ENCODE data around the gene PROX1. TPM values are rescaled to one million over a fixed set of nuclear protein-coding genes. Genes with fewer than 3 reads are reported as not detected.

Gene PROX1
- total RNA-seq, 2 donors from 2014 or later: not detected

- Mint-ChIP-seq H3K4me3 (no peak overlapping the region), H3K4me1 (peaks cover 20% of the 10 kb centered on the region), H3K27me3 (peaks cover 82% of the 10 kb centered on the region), H3K27ac (no peak overlapping the region), H3K36me3 (ENCODE audit: low read depth) (peaks cover 11% of the 10 kb centered on the region)
- DNase-seq: no peak
- no peak for ATAC-seq
- H3K9me3 ChIP-seq (ENCODE audit: control insufficient read depth, low read length, poor library complexity, severe bottlenecking): peaks cover 2% of the 10 kb centered on the region
These were observed 3.2 kb upstream of the PROX1 start for GRCh38 chr1:213984387-213985208.

DNA sequence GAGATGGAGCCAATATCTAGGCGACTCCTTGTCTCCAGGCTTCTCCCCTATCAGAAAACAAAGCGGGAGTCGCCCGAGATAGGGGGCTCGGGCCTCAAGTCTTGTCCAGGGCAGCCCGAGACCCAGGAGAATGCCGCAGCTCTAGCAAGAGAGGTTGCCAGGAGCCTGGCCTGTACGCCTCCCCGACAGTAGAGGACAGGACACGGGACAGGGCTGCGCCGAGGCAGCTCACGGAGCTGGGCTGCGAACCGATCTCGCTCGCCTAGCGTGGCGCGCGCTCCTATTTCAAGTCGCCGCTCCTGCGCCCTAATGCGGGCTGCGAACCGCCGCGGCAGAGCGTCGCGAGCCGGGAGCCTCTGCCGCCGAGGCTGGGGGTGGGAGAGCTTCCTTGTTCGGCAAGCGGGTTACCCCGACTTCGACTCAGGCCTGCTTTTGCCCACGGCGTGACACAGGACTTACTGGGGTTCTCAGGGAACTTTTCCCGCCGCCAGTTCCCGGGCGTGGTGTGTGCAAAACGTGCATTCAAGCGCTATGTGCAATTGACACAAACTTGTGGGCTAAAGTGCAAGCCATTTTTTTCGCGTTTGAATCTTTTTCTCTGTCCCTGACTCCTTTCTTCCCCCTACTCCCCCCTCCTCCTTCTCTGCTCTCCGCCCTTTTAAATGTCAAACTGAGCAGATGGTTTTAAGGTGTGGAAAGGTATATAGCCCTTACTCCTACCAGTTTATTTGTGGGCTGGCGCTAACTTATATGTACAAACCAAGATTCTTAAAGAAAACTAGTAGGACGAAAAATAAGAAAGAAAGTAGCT lies 2.4 kb upstream of the PROX1 start:
- Mint-ChIP-seq H3K27ac (no peak overlapping the region), H3K4me3 (peak overlapping the region; percentile 1), H3K27me3 (peaks cover 82% of the 10 kb centered on the region), H3K4me1 (peaks cover 20% of the 10 kb centered on the region), H3K36me3 (ENCODE audit: low read depth) (peaks cover 11% of the 10 kb centered on the region)
- no peak for ATAC-seq
- H3K9me3 ChIP-seq (ENCODE audit: control insufficient read depth, low read length, poor library complexity, severe bottlenecking): peaks cover 2% of the 10 kb centered on the region
- no peak for DNase-seq

DNA sequence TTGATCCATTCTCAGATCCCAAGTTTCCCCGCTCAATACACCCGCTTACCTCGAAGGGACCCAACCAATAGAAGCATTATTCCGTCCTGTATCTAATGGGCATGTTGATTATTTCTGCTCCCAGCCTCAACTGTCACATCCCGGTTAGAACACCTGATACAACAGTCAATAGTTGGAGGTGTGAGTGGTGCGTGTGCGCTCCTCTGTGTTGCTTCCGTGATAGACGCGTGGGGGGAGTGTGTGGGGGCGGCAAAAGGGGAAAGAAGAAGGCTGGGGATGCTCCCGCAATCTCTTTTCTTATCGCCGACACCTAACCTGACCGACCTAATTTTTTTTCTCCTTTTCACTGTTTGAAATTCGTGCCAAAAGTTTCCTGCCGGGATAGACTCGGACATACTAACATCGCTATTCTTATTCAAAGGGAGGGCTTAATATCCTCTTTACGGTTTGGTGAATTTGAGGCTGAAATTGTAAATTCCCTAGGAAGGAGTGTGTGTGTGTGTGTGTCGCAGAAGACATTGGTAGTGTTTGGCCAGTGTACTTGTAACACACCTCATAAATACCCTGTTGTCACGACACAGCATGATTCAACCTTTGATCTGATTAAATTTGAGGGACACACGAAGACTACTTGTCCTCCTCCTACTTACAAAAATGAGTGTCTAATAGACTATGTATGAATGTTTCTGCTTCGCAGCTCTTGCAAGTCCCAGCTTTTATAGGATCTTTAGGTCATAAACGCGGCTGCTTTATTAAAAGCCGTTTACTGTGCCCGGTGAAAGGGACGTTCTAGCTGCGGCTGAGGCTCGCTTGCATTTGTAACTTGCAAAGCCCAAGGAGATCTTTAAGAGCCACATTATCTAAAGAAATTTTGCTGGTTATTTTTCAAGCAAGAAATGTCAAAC lies 1.5 kb upstream of the PROX1 start:
- Mint-ChIP-seq H3K27me3 (peaks cover 82% of the 10 kb centered on the region), H3K36me3 (ENCODE audit: low read depth) (peaks cover 11% of the 10 kb centered on the region), H3K4me1 (peaks cover 20% of the 10 kb centered on the region), H3K4me3 (peak overlapping the region; percentile 1), H3K27ac (no peak overlapping the region)
- ATAC-seq (no peak), DNase-seq (no peak)
- peaks cover 2% of the 10 kb centered on the region for H3K9me3 ChIP-seq (ENCODE audit: control insufficient read depth, low read length, poor library complexity, severe bottlenecking)

DNA sequence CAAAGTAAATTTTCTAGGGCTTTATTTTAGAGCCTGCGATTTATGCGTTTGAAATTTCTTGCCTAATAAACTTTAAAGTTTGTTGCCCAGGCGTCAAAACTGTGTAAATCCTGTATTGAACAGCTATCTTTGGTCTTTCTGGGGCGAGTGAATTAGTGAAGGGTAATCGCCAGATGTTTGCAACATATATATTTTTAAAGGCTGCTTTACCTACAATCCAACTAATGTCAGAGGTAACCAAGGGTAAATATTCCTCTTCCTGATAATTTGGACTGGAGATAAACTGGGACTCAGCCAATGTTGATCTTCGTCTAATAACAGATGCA lies 885 bp upstream of the PROX1 start:
- peaks cover 2% of the 10 kb centered on the region for H3K9me3 ChIP-seq (ENCODE audit: control insufficient read depth, low read length, poor library complexity, severe bottlenecking)
- ATAC-seq: no peak
- no peak for DNase-seq
- Mint-ChIP-seq H3K27me3 (peaks cover 81% of the 10 kb centered on the region), H3K4me3 (peak overlapping the region; percentile 84), H3K27ac (no peak overlapping the region), H3K4me1 (peaks cover 20% of the 10 kb centered on the region), H3K36me3 (ENCODE audit: low read depth) (peaks cover 11% of the 10 kb centered on the region)

- DNase-seq: no peak
- peaks cover 2% of the 10 kb centered on the region for H3K9me3 ChIP-seq (ENCODE audit: control insufficient read depth, low read length, poor library complexity, severe bottlenecking)
- H3K4me3 Mint-ChIP-seq: peak overlapping the region; percentile 84
- peak overlapping the region; percentile 10 for H3K27ac Mint-ChIP-seq
- peaks cover 11% of the 10 kb centered on the region for H3K36me3 Mint-ChIP-seq (ENCODE audit: low read depth)
- no peak for ATAC-seq
- peaks cover 20% of the 10 kb centered on the region for H3K4me1 Mint-ChIP-seq
- H3K27me3 Mint-ChIP-seq: peaks cover 81% of the 10 kb centered on the region
These were observed 299 bp upstream of the PROX1 start for GRCh38 chr1:213987422-213987926.

DNA sequence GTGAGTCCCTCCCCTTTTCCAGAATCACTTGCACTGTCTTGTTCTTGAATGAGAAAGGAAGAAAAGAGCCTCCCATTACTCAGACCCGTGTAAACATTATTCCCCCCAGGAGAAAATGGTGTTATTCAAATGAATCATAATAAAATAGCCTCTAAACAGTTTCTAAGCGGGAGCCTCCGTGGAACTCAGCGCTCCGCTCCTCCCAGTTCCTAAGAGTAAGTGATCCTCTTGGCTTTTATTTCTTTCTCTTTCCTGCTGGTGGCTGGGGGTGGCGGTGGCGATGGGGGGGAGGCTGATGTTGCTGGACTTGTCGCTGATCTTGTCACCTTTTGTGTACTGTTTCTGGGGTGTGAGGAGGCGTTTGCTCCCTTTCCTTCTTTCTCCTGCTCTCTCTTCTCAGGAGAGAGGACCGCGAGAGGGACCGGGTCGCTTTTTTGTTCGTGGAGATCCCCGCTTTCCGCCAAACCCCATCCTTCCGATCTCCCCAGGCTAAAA lies 781 bp downstream of the PROX1 start:
- ATAC-seq: no peak
- H3K9me3 ChIP-seq (ENCODE audit: control insufficient read depth, low read length, poor library complexity, severe bottlenecking): peaks cover 2% of the 10 kb centered on the region
- H3K27ac Mint-ChIP-seq: peak overlapping the region; percentile 10
- H3K4me3 Mint-ChIP-seq: peak overlapping the region; percentile 84
- peaks cover 88% of the 10 kb centered on the region for H3K27me3 Mint-ChIP-seq
- peaks cover 9% of the 10 kb centered on the region for H3K36me3 Mint-ChIP-seq (ENCODE audit: low read depth)
- DNase-seq: no peak
- peaks cover 20% of the 10 kb centered on the region for H3K4me1 Mint-ChIP-seq

- no peak for DNase-seq
- Mint-ChIP-seq H3K27ac (peak overlapping the region; percentile 10), H3K4me3 (peak overlapping the region; percentile 84), H3K27me3 (peaks cover 86% of the 10 kb centered on the region), H3K36me3 (ENCODE audit: low read depth) (peaks cover 9% of the 10 kb centered on the region), H3K4me1 (peaks cover 20% of the 10 kb centered on the region)
- no peak for ATAC-seq
- peaks cover 2% of the 10 kb centered on the region for H3K9me3 ChIP-seq (ENCODE audit: control insufficient read depth, low read length, poor library complexity, severe bottlenecking)
These were observed 1.5 kb downstream of the PROX1 start for GRCh38 chr1:213989002-213989855.

DNA sequence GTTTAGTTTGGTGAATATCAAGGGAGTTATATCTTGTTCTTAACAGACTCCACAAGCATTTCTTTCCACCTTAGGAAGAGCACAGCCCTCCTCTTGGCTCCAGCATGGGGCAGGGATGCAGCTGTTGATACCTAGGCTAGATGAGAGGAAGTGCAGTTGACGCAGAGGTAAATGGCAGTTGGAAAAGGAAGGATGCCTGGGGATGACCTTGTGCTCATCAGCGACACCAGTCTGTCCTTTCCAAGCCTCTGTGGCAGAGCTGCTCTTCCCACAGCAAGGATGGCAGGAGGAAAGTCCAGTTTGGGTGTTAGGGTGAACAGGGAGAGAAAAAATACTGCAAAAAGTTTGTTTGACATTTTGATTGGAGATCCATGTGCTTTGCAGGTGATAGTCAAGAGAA lies 6.2 kb downstream of the PROX1 start:
- peaks cover 4% of the 10 kb centered on the region for H3K36me3 Mint-ChIP-seq (ENCODE audit: low read depth)
- H3K4me3 Mint-ChIP-seq: no peak overlapping the region
- DNase-seq (no peak), ATAC-seq (no peak)
- H3K27me3 Mint-ChIP-seq: peaks cover 56% of the 10 kb centered on the region
- peaks cover 6% of the 10 kb centered on the region for H3K4me1 Mint-ChIP-seq
- no peak overlapping the region for H3K27ac Mint-ChIP-seq
- H3K9me3 ChIP-seq (ENCODE audit: control insufficient read depth, low read length, poor library complexity, severe bottlenecking): no peaks in the 10 kb centered on the region

DNA sequence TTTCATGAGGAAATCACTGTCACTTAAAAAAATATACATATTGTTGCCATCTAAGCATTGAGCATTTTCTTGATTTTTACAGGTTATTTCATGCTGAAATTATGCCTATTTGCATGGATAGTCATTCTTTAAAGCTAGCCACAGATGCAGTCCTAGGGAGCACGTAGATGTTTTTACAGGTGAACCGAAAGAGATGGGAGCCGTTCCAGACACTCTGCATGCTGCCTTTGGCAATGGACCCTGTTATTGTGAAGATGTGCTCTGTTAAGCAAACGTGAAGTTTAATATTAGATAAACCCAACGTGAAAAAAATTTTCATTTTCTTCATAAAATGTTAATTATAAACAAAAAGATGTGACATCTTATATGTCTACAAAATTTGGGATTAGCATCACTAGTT lies 7.1 kb downstream of the PROX1 start:
- ATAC-seq (no peak), DNase-seq (no peak)
- Mint-ChIP-seq H3K36me3 (ENCODE audit: low read depth) (no peaks in the 10 kb centered on the region), H3K27ac (no peak overlapping the region), H3K27me3 (peaks cover 46% of the 10 kb centered on the region), H3K4me1 (no peaks in the 10 kb centered on the region), H3K4me3 (no peak overlapping the region)
- H3K9me3 ChIP-seq (ENCODE audit: control insufficient read depth, low read length, poor library complexity, severe bottlenecking): no peaks in the 10 kb centered on the region

DNA sequence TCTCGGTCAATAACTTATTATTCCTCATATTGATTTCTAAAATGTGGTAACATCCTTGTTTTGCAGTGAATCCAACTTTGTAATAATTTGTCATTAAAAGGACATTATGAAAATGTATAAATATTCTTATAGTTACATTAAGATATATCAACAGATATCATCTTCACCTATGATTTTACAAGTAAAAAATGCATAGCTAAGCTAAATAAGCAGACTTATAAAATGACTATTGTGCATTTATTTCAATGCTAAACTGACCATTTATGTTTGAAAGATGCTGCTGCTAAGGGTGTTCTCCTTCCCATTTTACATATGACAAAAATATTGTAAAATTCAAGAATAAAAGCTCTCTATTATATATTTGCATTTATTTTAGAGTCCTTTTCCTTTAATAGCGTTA lies 7.8 kb downstream of the PROX1 start:
- H3K9me3 ChIP-seq (ENCODE audit: control insufficient read depth, low read length, poor library complexity, severe bottlenecking): no peaks in the 10 kb centered on the region
- DNase-seq (no peak), ATAC-seq (no peak)
- Mint-ChIP-seq H3K4me1 (no peaks in the 10 kb centered on the region), H3K36me3 (ENCODE audit: low read depth) (no peaks in the 10 kb centered on the region), H3K27me3 (peaks cover 44% of the 10 kb centered on the region), H3K4me3 (no peak overlapping the region), H3K27ac (no peak overlapping the region)

DNA sequence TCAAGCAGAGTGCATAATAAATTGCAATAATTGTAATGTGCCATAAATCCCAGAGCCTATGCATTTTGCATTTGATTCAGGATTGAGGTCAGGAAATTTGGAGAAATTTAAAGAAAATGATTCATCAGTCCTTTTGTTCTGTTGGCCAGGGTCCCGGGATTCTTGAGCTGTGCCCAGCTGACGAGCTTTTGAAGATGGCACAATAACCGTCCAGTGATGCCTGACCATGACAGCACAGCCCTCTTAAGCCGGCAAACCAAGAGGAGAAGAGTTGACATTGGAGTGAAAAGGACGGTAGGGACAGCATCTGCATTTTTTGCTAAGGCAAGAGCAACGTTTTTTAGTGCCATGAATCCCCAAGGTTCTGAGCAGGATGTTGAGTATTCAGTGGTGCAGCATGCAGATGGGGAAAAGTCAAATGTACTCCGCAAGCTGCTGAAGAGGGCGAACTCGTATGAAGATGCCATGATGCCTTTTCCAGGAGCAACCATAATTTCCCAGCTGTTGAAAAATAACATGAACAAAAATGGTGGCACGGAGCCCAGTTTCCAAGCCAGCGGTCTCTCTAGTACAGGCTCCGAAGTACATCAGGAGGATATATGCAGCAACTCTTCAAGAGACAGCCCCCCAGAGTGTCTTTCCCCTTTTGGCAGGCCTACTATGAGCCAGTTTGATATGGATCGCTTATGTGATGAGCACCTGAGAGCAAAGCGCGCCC lies 8.7 kb downstream of the PROX1 start:
- ATAC-seq: no peak
- peaks cover 35% of the 10 kb centered on the region for H3K27me3 Mint-ChIP-seq
- H3K27ac Mint-ChIP-seq: no peak overlapping the region

More for the DNA sequence above, 8.7 kb downstream of the PROX1 start:
- no peaks in the 10 kb centered on the region for H3K4me1 Mint-ChIP-seq
- H3K4me3 Mint-ChIP-seq: no peak overlapping the region
- H3K9me3 ChIP-seq (ENCODE audit: control insufficient read depth, low read length, poor library complexity, severe bottlenecking): no peaks in the 10 kb centered on the region
- no peak for DNase-seq
- no peaks in the 10 kb centered on the region for H3K36me3 Mint-ChIP-seq (ENCODE audit: low read depth)
